Measurements from ENCODE around the gene EHD1.

- TF ChIP-seq CTCF (IDR thresholded peaks at IDR 0.05), result no peak
- TF ChIP-seq POLR2A (IDR thresholded peaks at IDR 0.05), result no peak
Observed at GRCh38 chr11:64920124-64920523, 41.7 kb upstream of the EHD1 start.

All from esophagus squamous epithelium (tissue), 4 donors.